C4-2B (cell line): Measurements from ENCODE around the gene IL10RA.

ENCODE experiments used
- ZFX ChIP-seq: fragments of 450-650 bp; IDR thresholded peaks from 2 replicates; pipeline ENCODE4 v1.6.1; 2017
- TF ChIP-seq, protein P1 (sequence below): fragments of 450-650 bp; conservative IDR thresholded peaks from 2 replicates; pipeline ENCODE4 v1.5.1; 2017; ENCODE audit warnings: mild to moderate bottlenecking

DNA sequence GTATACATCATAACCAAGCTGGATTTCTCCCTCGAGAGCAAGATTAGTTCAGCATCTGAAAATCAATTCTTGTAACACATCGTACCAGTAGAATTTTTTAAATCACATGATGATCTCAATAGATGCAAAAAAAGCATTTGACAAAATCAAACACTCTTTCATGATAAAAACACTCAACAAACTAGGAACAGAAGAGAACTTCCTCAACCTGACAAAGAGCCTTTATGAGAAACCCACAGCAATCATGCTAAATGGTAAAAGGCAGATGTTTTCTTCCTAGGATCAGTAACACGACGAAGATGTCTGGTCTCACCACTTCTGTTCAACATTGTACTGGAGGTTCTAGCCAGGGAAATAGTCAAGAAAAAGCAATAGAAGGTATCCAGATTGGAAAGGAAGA lies 56.6 kb downstream of the IL10RA start:
- TF ChIP-seq, protein P1, sequence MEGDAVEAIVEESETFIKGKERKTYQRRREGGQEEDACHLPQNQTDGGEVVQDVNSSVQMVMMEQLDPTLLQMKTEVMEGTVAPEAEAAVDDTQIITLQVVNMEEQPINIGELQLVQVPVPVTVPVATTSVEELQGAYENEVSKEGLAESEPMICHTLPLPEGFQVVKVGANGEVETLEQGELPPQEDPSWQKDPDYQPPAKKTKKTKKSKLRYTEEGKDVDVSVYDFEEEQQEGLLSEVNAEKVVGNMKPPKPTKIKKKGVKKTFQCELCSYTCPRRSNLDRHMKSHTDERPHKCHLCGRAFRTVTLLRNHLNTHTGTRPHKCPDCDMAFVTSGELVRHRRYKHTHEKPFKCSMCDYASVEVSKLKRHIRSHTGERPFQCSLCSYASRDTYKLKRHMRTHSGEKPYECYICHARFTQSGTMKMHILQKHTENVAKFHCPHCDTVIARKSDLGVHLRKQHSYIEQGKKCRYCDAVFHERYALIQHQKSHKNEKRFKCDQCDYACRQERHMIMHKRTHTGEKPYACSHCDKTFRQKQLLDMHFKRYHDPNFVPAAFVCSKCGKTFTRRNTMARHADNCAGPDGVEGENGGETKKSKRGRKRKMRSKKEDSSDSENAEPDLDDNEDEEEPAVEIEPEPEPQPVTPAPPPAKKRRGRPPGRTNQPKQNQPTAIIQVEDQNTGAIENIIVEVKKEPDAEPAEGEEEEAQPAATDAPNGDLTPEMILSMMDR, result no peak
- no peak for TF ChIP-seq ZFX
